ENCODE data around the gene COG1. TPM values are rescaled to one million over a fixed set of nuclear protein-coding genes. Genes with fewer than 3 reads are reported as not detected.

Gene COG1
- total and polyA plus RNA-seq, 2 donors (not counting 3 experiments of a cell fraction or from before 2014, with no cell fraction given), result 26.2 to 39.0 TPM

GRCh38 chr17:73227379-73227778, 34.5 kb downstream of the COG1 start:
- dilution Hi-C loops (cut with MboI; ENCODE audit: extremely low pct_ligation_motif_present, low sequenced_read_pairs) (no loop called here), intact Hi-C loops (cut with micrococcal nuclease) (no loop called here)
- H3K9me3 ChIP-seq (replicated peaks; ENCODE audit: control insufficient read depth, insufficient read depth, low read length), result no peaks in the 10 kb centered on the region
- FAIRE-seq, result no peak
- no peaks in the 10 kb centered on the region for H3K9me1 ChIP-seq (replicated peaks; ENCODE audit: control insufficient read depth, extremely low read depth, insufficient read depth, low read length)
- H2AFZ ChIP-seq (ENCODE audit: low read depth, low read length), result no peak overlapping the region
- H3K4me3 ChIP-seq (replicated peaks in 1 of 3; ENCODE audit: insufficient read depth in 1 of 3, low read depth in 1 of 3, low read length in 3 of 3), result no peak overlapping the region
- H3K4me2 ChIP-seq (ENCODE audit: insufficient read depth, low read length), result peak overlapping the region; percentile 57
- BruUV-seq (replicated peaks), result no TSS peak
- peaks cover 79% of the 10 kb centered on the region for H3K79me2 ChIP-seq (ENCODE audit: control insufficient read depth, insufficient read depth, low read length)
- H3K27ac ChIP-seq (ENCODE audit: insufficient read depth, low read depth, low read length), result no peak overlapping the region
- CTCF ChIA-PET, result interaction anchor here (0.7 to 2.9 kb wide), 7 partner anchors 16 to 500 kb away, joined by 3 to 22 read pairs (median 6); partner anchors contain the start of gene COG1
- H3K9ac ChIP-seq (replicated peaks; ENCODE audit: extremely low read depth, insufficient read depth, low read length), result no peak overlapping the region
- TF ChIP-seq FOS (IDR thresholded peaks at IDR 0.05; ENCODE audit: borderline replicate concordance, insufficient read depth, low read length) (no peak), JUN (IDR thresholded peaks at IDR 0.05; ENCODE audit: borderline replicate concordance, insufficient read depth, insufficient read length, low read depth) (no peak), CTCF (IDR thresholded peaks at IDR 0.05; ENCODE audit: extremely low read depth in 1 of 2, insufficient read depth in 1 of 2, low read depth in 1 of 2, low read length in 2 of 2) (no peak), MAX (IDR thresholded peaks at IDR 0.05; ENCODE audit: insufficient read depth, insufficient read length) (no peak), POLR2AphosphoS5 (IDR thresholded peaks at IDR 0.05; ENCODE audit: insufficient read depth, low read depth, low read length) (no peak), EZH2 (IDR thresholded peaks at IDR 0.05; ENCODE audit: borderline replicate concordance, low read depth, low read length, severe bottlenecking) (no peak), GATA2 (IDR thresholded peaks at IDR 0.05; ENCODE audit: insufficient read depth, insufficient read length, low read depth, low read length) (no peak), MYC (IDR thresholded peaks at IDR 0.05; ENCODE audit: low read depth, low read length) (no peak), POLR2A (IDR thresholded peaks at IDR 0.05; ENCODE audit: low read depth, low read length) (no peak)
- no peaks in the 10 kb centered on the region for H3K36me3 ChIP-seq (ENCODE audit: control insufficient read depth in 2 of 2, extremely low read depth in 1 of 2, insufficient read depth in 2 of 2, low read length in 2 of 2)
- DNase-seq (ENCODE audit: low read depth, low spot score), result peak; percentile 26
- POLR2A ChIA-PET, result no interaction called here
- no peaks in the 10 kb centered on the region for H4K20me1 ChIP-seq (replicated peaks; ENCODE audit: control insufficient read depth, extremely low read depth, insufficient read depth, low read length)
- peaks cover 43% of the 10 kb centered on the region for H3K4me1 ChIP-seq (ENCODE audit: control insufficient read depth, extremely low read depth, insufficient read depth, low read length)
- H3K27me3 ChIP-seq (ENCODE audit: control insufficient read depth in 2 of 2, insufficient read depth in 2 of 2, low read length in 2 of 2), result no peaks in the 10 kb centered on the region

Measured in endothelial cell of umbilical vein (primary cell).